Esophagus muscularis mucosa (tissue), 4 donors: ENCODE results near the gene ZSWIM6.

Experiments used
- EP300 ChIP-seq: sonication (generic); formaldehyde crosslinking; IDR thresholded peaks from one replicate; pipeline ENCODE4 v1.6.1; 2017; ENCODE audit warnings: antibody characterized with exemption
- POLR2A ChIP-seq: fragments of 450-650 bp; IDR thresholded peaks from one replicate; pipeline ENCODE4 v1.6.1; 2017; ENCODE audit warnings: antibody characterized with exemption, moderate library complexity, mild to moderate bottlenecking, low read depth
- POLR2AphosphoS5 ChIP-seq, 2 donors: sonication (generic); formaldehyde crosslinking; IDR thresholded peaks; one replicate each; pipeline ENCODE4 v1.6.1; 2017; ENCODE audit warnings: antibody characterized with exemption in 2 of 2
- TF ChIP-seq, protein P1 (sequence below), 3 experiments: fragments of 200-600 bp in 2 of 3; fragments of 450-650 bp in 1 of 3; sonication (generic) in 2 of 3; IDR thresholded peaks; one replicate each; pipeline ENCODE4 v1.5.1; 2017 to 2019; ENCODE audit warnings: antibody characterized with exemption in 3 of 3, mild to moderate bottlenecking in 2 of 3, moderate library complexity in 1 of 3

DNA sequence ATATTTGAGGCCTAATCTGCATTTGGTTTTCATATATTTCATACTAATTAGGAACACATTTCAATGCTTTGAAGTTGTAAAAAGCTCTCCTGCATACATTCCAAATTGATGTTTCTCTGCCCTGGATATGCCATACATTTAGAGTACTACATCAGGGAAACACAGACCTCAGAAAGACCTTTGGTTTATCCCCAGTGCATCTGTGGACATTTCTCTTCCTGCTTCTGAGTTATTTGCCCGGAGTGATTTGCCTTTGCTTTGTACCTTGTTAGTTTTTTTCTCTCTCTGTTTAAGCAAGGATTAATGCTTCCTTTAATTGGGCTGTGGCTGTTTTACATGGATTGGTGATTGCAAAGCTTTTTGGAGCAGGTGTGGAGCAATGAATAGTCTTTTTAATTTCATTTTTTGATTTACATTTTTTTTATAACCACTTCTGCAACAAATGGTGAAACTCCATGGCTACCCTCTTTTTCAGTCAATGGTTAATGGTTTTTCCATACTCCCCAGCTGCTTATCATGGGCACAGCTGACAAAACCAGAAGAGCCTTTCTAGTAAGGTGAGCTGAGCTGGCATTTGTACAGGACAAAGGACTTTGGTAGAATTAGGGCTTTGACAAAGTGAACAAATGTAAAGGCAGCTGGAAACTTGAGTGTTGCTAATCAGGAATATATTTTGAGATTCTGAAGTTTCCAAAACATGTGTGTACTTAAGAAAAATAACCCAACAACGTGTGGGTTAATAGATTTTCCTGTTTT, 54.2 kb downstream of the ZSWIM6 start:
- TF ChIP-seq, protein P1, sequence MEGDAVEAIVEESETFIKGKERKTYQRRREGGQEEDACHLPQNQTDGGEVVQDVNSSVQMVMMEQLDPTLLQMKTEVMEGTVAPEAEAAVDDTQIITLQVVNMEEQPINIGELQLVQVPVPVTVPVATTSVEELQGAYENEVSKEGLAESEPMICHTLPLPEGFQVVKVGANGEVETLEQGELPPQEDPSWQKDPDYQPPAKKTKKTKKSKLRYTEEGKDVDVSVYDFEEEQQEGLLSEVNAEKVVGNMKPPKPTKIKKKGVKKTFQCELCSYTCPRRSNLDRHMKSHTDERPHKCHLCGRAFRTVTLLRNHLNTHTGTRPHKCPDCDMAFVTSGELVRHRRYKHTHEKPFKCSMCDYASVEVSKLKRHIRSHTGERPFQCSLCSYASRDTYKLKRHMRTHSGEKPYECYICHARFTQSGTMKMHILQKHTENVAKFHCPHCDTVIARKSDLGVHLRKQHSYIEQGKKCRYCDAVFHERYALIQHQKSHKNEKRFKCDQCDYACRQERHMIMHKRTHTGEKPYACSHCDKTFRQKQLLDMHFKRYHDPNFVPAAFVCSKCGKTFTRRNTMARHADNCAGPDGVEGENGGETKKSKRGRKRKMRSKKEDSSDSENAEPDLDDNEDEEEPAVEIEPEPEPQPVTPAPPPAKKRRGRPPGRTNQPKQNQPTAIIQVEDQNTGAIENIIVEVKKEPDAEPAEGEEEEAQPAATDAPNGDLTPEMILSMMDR (IDR thresholded peaks at IDR 0.05): no peak
- TF ChIP-seq EP300 (no peak), POLR2A (no peak), POLR2AphosphoS5 (IDR thresholded peaks at IDR 0.05) (no peak)
